Smooth muscle cell (in vitro differentiated cells): ENCODE data around the gene FKTN. TPM values are rescaled to one million over a fixed set of nuclear protein-coding genes. Genes with fewer than 3 reads are reported as not detected.

Source experiments
- DNase-seq: peaks from one replicate; lab custom pipeline; 2025; ENCODE audit not compliant: unreplicated experiment; lab: John Stamatoyannopoulos, UW
- H2AFZ ChIP-seq: fragments of 200-600 bp; sonication (generic); 2 replicates; pipeline ENCODE4 v1.6.0; 2016; ENCODE audit warnings: antibody characterized with exemption, low read depth, mild to moderate bottlenecking
- H3F3A ChIP-seq: fragments of 200-600 bp; sonication (generic); 2 replicates; pipeline ENCODE4 v1.6.0; 2017; ENCODE audit warnings: antibody characterized with exemption, low read depth
- H3K27ac ChIP-seq: fragments of 200-600 bp; sonication (generic); 2 replicates; pipeline ENCODE4 v1.5.1; 2016; ENCODE audit warnings: low read depth, mild to moderate bottlenecking
- H3K27me3 ChIP-seq: fragments of 200-600 bp; sonication (generic); 2 replicates; pipeline ENCODE4 v1.6.1; 2016; ENCODE audit warnings: low read depth, mild to moderate bottlenecking
- H3K36me3 ChIP-seq: fragments of 200-600 bp; sonication (generic); 2 replicates; pipeline ENCODE4 v1.5.1; 2016; ENCODE audit warnings: low read depth
- H3K4me1 ChIP-seq: fragments of 200-600 bp; sonication (generic); 2 replicates; pipeline ENCODE4 v1.5.1; 2016; ENCODE audit warnings: low read depth
- H3K4me2 ChIP-seq: fragments of 200-600 bp; sonication (generic); 2 replicates; pipeline ENCODE4 v1.6.0; 2016; ENCODE audit warnings: mild to moderate bottlenecking
- H3K4me3 ChIP-seq: fragments of 200-600 bp; sonication (generic); 2 replicates; pipeline ENCODE4 v1.5.1; 2016; ENCODE audit warnings: mild to moderate bottlenecking
- H3K79me2 ChIP-seq: fragments of 200-600 bp; sonication (generic); 2 replicates; pipeline ENCODE4 v1.6.0; 2016; ENCODE audit warnings: low read depth, mild to moderate bottlenecking
- H3K9ac ChIP-seq: fragments of 200-600 bp; sonication (generic); 2 replicates; pipeline ENCODE4 v1.6.0; 2016; ENCODE audit warnings: low read depth
- H3K9me3 ChIP-seq: fragments of 200-600 bp; sonication (generic); replicated peaks from 2 replicates; pipeline ENCODE4 v1.5.1; 2016; ENCODE audit warnings: low read depth
- H4K20me1 ChIP-seq: fragments of 200-600 bp; sonication (generic); 2 replicates; pipeline ENCODE4 v1.6.0; 2016; ENCODE audit warnings: low read depth
- CTCF ChIP-seq: fragments of 200-600 bp; sonication (generic); IDR thresholded peaks from 2 replicates; pipeline ENCODE4 v1.5.1; 2017; ENCODE audit warnings: borderline replicate concordance, mild to moderate bottlenecking, antibody characterized with exemption; ENCODE audit not compliant: insufficient read depth, poor library complexity, severe bottlenecking
- WGBS: methylation state at CpG from one replicate; pipeline ENCODE4 v1.1.7; 2016; ENCODE audit warnings: low lambda C conversion rate; 5-methylcytosine and 5-hydroxymethylcytosine counted together
- polyA plus RNA-seq: library from polyadenylated mRNA; unstranded; fragments of >200 nt; fragmentation: Nextera tagmentation; extraction: Ambion mirVana; gene quantifications from 2 replicates; pipeline ENCODE4 v1.2.1, GENCODE V29; 2016
- total RNA-seq: library from RNA; depleted of rRNA; stranded (reverse); fragments of >200 nt; gene quantifications from 2 replicates; pipeline ENCODE4 v1.2.3, GENCODE V29; 2014

The FKTN gene
- total and polyA plus RNA-seq, 2 experiments from 2014 or later = 6.2 to 11.7 TPM

- H3K4me3 ChIP-seq = no peak overlapping the region
- no peak overlapping the region for H3K9ac ChIP-seq
- no peaks in the 10 kb centered on the region for H4K20me1 ChIP-seq
- no peak overlapping the region for H3K27ac ChIP-seq
- TF ChIP-seq CTCF = no peak
- no peak for DNase-seq
- H3K4me2 ChIP-seq = no peak overlapping the region
- H3K79me2 ChIP-seq = no peaks in the 10 kb centered on the region
- H3K36me3 ChIP-seq = no peaks in the 10 kb centered on the region
- H3K4me1 ChIP-seq = no peaks in the 10 kb centered on the region
- WGBS = 49% methylated on average over 3 of the region's 3 CpGs
- H3K9me3 ChIP-seq = no peaks in the 10 kb centered on the region
- H2AFZ ChIP-seq = no peak overlapping the region
- no peaks in the 10 kb centered on the region for H3F3A ChIP-seq
- no peaks in the 10 kb centered on the region for H3K27me3 ChIP-seq
These were observed 75.5 kb downstream of the FKTN start for GRCh38 chr9:105633411-105633810.

GRCh38 chr9:105636331-105636730 is 78.4 kb downstream of the FKTN start:
- TF ChIP-seq CTCF = no peak
- no peaks in the 10 kb centered on the region for H3K36me3 ChIP-seq
- H3F3A ChIP-seq = no peaks in the 10 kb centered on the region
- 68% methylated on average over 1 of the region's 1 CpG for WGBS
- no peaks in the 10 kb centered on the region for H4K20me1 ChIP-seq
- no peak overlapping the region for H3K27ac ChIP-seq
- no peak overlapping the region for H3K4me3 ChIP-seq
- DNase-seq = no peak
- no peaks in the 10 kb centered on the region for H3K27me3 ChIP-seq
- H2AFZ ChIP-seq = no peak overlapping the region
- no peak overlapping the region for H3K4me2 ChIP-seq
- H3K4me1 ChIP-seq = no peaks in the 10 kb centered on the region
- H3K79me2 ChIP-seq = no peaks in the 10 kb centered on the region
- no peaks in the 10 kb centered on the region for H3K9me3 ChIP-seq
- H3K9ac ChIP-seq = no peak overlapping the region

- no peaks in the 10 kb centered on the region for H4K20me1 ChIP-seq
- WGBS = 63% methylated on average over 4 of the region's 4 CpGs
- no peak overlapping the region for H3K9ac ChIP-seq
- no peak for DNase-seq
- no peak overlapping the region for H3K27ac ChIP-seq
- no peaks in the 10 kb centered on the region for H3K9me3 ChIP-seq
- no peak overlapping the region for H3K4me3 ChIP-seq
- H3K36me3 ChIP-seq = no peaks in the 10 kb centered on the region
- H2AFZ ChIP-seq = no peak overlapping the region
- H3K79me2 ChIP-seq = no peaks in the 10 kb centered on the region
- no peak overlapping the region for H3K4me2 ChIP-seq
- no peaks in the 10 kb centered on the region for H3K4me1 ChIP-seq
- no peaks in the 10 kb centered on the region for H3F3A ChIP-seq
- peak; percentile 43 for TF ChIP-seq CTCF
- H3K27me3 ChIP-seq = no peaks in the 10 kb centered on the region
These were observed 80.0 kb downstream of the FKTN start for GRCh38 chr9:105637787-105638395.

GRCh38 chr9:105639936-105640335 is 82.0 kb downstream of the FKTN start:
- no peaks in the 10 kb centered on the region for H3K79me2 ChIP-seq
- H3F3A ChIP-seq = no peaks in the 10 kb centered on the region
- H3K27ac ChIP-seq = no peak overlapping the region
- H3K4me2 ChIP-seq = no peak overlapping the region
- H4K20me1 ChIP-seq = no peaks in the 10 kb centered on the region
- H2AFZ ChIP-seq = no peak overlapping the region
- H3K9me3 ChIP-seq = no peaks in the 10 kb centered on the region
- no peaks in the 10 kb centered on the region for H3K27me3 ChIP-seq
- H3K36me3 ChIP-seq = no peaks in the 10 kb centered on the region
- DNase-seq = no peak
- H3K4me1 ChIP-seq = no peaks in the 10 kb centered on the region
- no peak for TF ChIP-seq CTCF
- no peak overlapping the region for H3K4me3 ChIP-seq
- no peak overlapping the region for H3K9ac ChIP-seq
